Measurements from ENCODE around the gene DNAJB14.

DNA sequence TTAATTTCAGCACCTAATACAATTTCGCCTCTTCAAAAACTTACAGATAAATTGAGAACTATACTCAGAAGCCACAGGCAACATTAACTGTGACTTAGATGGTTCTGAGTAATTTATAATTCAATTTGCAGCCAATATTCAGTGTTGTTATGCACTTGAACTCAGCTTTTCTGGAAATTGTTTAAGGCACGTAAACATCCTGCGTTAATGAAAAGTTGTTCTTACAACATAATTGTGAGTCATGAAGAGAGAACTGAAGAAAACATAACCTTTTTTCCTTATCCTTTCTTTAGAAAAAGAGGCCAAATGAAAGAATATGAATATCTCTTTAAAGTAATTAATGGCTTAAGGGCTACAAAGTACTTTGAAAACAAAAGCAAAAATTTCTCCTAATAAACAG lies 20.3 kb upstream of the DNAJB14 start:
- TF ChIP-seq POLR2AphosphoS5 (IDR thresholded peaks at IDR 0.05; ENCODE audit: insufficient read depth, low read depth, low read length) (no peak), POLR2A (IDR thresholded peaks at IDR 0.05; ENCODE audit: low read depth, low read length) (no peak), EZH2 (IDR thresholded peaks at IDR 0.05; ENCODE audit: borderline replicate concordance, low read depth, low read length, severe bottlenecking) (no peak)
- TF ChIP-seq, protein P1, sequence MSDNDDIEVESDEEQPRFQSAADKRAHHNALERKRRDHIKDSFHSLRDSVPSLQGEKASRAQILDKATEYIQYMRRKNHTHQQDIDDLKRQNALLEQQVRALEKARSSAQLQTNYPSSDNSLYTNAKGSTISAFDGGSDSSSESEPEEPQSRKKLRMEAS (IDR thresholded peaks at IDR 0.05; ENCODE audit: insufficient read depth, insufficient read length): no peak
- TF ChIP-seq, protein P2, sequence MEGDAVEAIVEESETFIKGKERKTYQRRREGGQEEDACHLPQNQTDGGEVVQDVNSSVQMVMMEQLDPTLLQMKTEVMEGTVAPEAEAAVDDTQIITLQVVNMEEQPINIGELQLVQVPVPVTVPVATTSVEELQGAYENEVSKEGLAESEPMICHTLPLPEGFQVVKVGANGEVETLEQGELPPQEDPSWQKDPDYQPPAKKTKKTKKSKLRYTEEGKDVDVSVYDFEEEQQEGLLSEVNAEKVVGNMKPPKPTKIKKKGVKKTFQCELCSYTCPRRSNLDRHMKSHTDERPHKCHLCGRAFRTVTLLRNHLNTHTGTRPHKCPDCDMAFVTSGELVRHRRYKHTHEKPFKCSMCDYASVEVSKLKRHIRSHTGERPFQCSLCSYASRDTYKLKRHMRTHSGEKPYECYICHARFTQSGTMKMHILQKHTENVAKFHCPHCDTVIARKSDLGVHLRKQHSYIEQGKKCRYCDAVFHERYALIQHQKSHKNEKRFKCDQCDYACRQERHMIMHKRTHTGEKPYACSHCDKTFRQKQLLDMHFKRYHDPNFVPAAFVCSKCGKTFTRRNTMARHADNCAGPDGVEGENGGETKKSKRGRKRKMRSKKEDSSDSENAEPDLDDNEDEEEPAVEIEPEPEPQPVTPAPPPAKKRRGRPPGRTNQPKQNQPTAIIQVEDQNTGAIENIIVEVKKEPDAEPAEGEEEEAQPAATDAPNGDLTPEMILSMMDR (IDR thresholded peaks at IDR 0.05; ENCODE audit: extremely low read depth in 1 of 2, insufficient read depth in 1 of 2, low read depth in 1 of 2, low read length in 2 of 2): no peak

Data from endothelial cell of umbilical vein (primary cell).